CD4-positive, alpha-beta T cell treated with Interleukin-17A for 4 hours (primary cell): ENCODE measurements around the gene MAD1L1.
"Not testable (repeated sequence)": the region's sequence is repeated elsewhere in the genome, so short reads cannot be mapped to it uniquely, and the experiment has no call there.

Experiments
- DNase-seq: peaks from one replicate; pipeline ENCODE4 v3.0.0-alpha.2; 2020; ENCODE audit warnings: mixed read lengths

The MAD1L1 gene

DNA sequence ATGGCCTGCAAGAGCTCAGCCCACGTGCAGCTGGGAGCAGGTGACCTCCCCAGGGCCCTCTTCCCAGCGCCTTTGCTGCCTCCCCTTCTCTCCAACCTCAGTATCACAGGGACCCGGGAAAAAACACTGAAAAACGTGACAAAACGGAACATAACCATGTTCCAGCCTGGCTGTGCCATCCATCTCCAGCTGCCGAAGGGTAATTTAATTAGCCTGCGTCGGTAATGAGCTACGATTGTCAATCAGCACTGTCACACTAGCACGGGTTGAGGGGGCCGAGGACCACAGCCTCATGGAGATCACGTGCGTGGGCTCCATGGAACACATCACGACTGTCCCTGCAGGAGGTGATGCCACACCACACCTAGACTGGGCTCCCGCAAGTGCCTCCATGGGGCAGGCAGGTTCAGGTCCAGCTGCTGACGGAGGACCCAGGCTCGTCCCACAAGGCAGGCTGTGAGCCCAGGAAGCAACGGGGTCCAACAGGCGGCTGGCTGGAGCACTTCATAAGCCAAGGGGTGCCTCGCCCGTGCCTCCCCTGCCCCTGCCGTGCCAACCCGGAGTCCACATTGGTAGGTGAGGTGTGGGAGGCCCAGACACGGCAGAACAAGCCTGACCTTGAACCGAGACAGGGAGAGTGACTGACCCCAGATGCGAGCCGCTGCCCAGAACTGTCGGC is 363.2 kb downstream of the MAD1L1 start:
- DNase-seq = no peak

DNA sequence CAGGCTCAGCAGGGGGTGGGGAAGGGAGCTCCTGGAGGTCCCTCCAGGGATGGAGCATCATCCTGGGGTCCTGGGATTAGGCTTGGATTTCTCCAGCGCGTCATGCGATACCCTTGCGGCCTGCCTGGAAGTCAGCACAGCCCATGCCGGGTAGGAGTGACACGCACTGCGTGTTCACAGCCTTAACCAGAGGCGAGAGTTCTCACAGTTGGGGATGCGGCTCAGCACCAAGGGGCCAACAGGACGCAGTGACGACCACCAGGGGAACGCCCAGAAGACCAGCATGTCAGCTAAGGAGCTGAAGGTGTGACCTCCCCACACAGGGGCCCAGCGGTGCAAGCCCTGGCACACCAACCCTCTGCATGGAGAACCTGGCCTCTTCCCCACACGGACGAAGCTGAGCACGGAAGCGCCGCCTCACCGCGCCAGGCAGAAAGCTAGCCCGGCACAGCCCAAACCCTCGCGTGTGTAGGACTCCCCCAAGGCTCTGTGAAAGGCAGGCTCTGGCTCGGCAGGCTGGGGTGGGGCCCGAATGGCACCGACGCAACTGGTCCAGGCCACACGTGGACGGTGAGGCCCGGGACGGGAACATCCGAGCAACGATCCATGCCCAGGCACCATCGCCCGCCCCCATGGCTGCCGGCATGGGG is 364.1 kb downstream of the MAD1L1 start:
- no peak for DNase-seq

DNA sequence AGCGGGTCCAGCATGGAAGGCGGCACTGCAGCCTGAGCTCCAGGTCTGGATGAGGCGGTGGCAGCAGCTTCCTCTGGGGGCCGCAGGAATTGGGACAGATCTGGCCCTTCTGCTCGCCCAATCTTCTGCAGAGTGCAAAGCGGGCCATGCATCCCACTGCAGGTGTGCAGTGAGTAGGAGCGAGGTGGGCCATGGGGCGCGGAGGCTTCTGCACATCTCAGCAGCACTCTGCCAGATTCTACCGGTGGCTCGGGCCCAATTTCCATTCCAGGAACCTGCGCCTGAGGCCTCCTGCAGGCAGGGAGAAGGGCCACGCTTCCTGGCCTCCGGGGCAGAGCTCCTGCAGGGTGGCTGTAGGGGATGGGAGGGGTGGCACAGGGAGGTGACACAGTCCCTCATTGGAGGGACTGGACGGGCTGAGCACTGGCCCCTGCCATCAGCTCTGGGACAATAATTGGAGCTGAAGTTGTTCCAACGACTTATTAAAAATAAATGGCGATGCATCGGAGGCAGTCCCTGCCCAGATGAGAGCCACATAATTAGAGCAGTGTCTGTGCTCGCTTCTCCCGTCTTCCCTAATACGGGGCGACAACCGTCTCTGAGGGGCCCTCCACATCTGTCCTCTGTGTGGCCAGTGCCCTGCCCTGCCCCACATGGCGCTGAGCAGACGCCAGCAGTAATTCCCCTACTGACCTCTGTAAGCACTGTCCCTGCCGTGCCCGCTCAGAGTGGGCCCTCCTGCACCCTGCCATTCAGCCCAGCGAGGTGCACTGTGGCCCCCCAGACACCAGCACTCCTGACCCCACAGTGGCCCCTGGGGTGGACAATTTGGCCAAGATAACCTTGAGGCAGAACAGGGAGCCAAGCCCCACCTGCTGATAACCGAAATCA is 365.1 kb downstream of the MAD1L1 start:
- no peak for DNase-seq

DNA sequence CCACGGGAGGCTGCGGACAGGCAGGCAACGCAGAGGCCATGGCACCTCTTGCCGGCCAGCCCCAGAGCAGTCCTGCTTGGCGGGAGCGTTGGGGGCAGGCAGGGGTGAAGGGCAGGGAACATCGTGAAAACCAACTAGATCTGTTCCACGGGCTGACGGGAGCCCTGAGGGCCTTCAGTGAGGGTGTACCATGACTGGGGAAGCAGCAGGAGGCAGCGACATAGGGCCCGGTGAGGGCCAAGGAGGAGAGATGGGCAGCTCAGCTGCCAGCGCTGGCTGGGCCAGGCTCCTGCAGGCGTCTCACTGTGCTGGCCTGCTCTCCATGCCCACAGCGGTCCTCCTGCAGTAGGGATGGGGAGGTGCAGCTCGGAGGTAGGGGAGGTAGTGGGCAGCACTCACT is 366.1 kb downstream of the MAD1L1 start:
- DNase-seq = no peak

DNA sequence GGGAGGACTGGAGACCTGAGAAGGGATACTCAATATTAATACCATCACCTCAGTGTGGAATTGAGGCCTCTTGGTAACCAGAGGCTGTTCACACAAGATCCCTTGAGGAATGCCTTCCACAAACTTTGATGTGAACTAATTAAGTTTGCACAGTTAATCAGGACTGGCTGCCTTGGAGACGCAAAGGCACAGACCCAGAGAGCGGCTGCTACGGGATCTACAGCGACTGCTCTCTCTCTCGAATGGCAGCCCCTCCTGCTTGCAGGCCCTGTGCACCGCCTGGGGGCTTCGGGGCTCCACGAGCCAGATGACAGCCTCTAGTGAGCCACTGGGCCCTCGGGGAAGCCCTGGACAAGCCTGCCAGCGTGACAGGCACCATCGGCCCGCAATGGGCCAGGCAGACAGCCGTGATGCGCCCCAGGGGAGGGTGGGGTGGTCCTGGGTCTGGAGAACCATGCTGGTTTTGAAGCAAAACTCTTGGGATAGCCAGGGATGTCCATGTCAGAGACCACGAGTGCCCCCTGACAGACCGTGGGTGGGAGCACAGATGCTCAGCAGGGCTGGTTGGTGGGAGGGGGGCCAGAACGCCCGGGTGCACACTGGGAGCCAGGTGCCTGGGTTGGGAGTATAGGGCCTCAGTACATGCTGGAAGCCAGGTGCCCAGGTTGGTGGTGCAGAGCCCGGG is 367.0 kb downstream of the MAD1L1 start:
- no peak for DNase-seq

DNA sequence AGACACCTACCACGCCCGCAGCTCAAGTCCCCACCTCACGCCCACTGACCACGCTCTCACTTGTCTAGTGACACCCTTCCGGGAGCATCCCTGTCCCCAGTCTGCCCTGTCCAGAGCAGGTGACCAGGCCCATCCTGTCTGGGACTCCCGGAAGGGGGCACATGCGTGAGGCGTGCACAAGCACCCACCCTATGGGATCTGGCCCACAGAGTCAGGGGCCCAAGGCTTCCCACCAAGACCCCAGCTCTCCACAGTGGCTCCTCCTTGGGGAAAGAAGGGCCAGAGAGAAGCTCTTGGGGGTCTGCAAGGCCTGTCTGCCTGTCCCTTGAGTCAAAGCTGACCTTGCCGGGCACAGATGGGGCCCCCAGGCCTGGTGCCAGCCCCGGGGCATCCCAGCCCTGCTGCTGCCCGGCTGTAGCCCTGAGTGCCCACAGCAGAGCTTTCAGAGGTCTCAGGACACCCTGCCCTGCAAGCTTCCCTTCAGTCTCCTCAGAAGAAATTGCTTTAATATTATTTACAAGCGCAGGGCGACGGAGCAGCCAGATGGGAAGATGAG is 367.7 kb downstream of the MAD1L1 start:
- DNase-seq = no peak

DNA sequence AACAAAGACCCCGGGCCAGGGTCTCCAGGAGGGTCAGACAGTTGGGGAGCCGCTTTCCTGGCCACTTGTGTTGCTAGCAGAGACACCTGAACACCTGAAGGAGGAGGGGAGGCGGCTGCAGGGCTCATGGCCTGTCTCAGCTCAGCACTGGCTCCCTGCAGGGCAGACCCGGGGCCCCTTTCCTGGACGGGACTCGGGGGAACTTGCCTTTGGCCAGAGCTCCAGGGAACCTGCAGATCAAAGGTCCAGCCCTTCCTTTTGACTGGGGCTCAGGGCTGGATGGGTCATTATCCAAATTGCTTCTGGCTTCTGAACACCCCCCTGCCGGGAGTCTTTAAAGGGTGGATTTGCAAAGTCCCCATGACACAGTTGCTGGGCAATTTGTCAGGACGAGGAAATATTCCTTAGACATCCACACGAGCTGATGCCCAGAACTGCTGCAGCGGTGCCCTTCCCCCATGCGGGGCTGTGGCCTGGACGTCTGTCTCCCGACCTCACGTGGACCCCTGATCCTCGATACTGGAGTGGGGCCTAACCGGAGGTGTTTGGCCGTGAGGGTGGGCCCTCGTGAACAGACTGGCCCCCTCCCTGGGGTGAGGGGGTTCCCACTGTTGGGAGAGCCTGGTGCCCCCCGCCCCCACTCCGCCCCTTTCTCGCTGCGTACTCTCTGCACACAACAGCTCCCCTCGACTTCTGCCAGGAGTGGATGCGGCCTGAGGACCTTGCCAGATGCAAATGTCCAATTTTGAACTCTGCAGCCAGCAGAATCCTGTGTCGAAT is 368.4 kb downstream of the MAD1L1 start:
- DNase-seq = no peak

DNA sequence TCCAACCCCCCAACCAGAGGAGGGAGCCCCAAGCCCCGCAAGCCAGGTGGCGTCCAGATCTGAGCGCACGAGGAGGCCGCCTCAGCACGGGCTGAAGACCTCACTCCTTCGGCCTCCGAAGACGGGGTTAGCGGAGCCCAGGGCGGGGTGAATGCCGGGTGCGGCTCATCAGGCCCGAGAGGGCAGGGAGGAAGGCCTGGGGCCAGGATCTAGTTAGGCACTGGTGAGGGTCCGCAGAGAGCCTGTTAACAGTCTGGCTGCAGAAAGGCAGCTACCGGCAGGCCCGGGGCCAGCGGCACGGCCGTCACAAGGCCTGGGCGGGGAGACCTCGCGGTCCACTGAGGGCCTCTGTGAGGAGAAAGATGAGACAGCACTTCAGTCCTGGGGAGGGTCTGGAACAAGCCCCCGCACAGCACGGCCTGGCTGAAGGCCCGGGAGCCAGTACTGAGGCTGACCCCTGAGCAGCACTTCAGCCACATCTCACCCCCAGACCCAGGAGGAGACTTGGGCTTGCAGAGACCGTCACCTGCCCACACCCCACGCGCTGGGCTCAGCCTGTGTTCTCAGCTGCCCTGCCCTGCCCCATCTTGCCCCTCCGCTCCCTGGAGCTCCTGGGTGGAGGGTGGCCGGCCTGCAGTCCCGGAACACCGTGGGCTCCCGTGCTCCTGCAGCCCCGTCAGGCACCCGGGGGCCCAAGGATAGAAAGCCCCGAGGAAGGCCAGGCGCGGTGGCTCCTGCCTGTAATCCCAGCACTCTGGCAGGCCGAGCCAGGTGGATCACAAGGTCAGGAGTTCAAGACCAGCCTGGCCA is 369.4 kb downstream of the MAD1L1 start:
- no peak for DNase-seq

DNA sequence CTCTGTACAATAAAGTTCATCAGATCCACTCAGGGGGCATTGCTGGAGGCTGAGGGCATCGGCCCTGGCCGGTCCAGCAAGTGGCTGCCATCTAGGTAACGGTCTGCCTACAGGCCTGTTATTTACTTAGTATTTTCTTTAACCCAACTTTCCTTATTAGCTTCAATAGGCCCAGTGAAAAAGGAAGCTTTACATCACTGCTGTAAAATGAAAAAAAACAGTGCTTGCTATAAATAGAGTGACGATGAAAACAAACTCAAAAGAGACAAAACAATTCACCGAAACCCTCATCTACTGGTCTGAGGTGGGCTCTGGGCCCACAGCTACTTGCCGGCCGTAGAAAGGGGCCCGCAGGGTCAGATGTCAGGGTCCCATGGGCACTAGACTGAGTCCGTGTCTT is 370.2 kb downstream of the MAD1L1 start:
- DNase-seq = no peak

DNA sequence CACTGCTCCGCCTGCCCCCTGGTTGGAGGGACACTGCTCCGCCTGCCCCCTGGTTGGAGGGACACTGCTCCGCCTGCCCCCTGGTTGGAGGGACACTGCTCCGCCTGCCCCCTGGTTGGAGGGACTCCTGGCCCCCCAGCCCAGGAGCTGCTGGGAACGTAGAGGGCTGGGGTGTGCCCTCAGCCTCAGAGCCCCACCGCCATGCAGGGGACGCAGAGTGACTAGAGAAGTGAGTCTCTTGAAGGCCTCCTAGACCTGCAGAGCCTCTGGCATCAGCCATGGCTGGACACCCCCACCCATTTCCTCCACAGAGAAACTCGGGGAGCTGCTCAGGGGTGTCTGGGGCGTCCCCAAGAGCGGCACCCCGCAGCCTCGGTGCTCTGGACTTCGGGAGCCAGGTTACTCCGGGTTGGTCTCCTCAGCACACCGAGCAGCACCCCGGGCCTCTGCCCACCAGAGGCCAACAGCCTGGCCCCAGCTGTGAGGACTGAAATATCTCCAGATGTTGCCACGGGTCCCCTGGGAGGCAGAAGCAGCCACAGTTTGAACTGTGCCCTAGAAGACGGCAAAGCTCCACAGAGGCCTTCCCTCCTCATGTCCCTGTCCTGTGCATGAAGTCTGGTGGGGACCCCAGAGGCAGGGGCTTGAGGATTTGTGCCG is 370.8 kb downstream of the MAD1L1 start:
- DNase-seq = no peak

DNA sequence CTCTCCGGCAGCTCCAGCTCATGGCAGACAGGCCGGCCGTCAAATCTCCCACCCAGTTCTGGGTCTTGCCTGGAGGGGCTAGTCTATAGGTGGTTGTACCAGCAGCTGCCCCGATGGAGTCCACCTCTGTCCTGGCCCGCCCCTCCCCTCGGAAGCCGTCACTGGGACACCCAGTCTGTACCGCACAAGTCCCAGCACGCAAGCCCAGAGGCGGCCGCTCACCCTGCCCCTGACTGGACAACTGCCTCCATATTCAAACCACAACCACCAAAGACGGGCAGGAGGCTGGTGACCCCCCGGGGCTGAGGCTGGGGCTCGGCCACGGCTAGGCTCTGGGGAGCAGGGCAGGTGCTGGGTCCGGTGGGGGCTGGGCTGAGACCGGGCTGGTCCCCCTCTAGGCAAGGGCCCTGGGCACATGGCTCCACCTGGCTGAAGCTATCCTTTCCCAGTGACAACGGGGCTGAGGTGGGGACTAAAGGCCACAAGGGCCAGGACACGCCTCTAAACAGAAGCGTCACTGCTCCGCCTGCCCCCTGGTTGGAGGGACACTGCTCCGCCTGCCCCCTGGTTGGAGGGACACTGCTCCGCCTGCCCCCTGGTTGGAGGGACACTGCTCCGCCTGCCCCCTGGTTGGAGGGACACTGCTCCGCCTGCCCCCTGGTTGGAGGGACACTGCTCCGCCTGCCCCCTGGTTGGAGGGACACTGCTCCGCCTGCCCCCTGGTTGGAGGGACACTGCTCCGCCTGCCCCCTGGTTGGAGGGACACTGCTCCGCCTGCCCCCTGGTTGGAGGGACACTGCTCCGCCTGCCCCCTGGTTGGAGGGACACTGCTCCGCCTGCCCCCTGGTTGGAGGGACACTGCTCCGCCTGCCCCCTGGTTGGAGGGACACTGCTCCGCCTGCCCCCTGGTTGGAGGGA is 371.6 kb downstream of the MAD1L1 start:
- not testable (repeated sequence) for DNase-seq

DNA sequence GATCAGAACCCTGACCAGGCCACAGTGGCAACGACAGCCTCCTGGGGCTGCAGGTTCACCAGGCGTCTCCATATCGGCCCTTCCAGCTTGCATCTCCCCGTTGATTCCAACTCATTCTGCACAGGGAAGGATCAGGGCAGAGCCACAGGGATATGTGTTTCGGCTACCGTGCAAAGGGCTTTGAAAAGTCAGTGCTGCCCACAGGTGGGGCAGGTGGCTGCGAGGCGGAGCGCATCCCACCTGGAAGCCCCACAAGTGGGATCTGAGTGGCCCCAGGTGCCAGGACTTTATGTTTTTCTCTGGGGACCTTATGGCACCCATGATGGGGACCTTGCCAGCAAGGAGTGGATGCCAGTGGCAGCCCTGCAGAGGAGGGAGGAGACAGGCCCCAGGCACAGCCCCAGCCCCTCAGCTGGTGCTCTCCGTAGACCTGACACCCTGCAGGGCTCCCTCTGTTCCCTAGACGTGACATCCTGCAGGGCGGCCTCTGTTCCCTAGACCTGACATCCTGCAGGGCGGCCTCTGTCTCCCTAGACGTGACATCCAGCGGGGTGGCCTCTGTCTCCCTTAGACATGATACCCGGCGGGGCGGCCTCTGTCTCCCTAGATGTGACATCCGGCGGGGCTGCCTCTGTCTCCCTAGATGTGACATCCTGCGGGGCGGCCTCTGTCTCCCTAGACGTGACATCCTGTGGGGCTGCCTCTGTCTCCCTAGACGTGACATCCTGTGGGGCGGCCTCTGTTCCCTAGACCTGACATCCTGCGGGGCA is 373.3 kb downstream of the MAD1L1 start:
- DNase-seq = no peak

DNA sequence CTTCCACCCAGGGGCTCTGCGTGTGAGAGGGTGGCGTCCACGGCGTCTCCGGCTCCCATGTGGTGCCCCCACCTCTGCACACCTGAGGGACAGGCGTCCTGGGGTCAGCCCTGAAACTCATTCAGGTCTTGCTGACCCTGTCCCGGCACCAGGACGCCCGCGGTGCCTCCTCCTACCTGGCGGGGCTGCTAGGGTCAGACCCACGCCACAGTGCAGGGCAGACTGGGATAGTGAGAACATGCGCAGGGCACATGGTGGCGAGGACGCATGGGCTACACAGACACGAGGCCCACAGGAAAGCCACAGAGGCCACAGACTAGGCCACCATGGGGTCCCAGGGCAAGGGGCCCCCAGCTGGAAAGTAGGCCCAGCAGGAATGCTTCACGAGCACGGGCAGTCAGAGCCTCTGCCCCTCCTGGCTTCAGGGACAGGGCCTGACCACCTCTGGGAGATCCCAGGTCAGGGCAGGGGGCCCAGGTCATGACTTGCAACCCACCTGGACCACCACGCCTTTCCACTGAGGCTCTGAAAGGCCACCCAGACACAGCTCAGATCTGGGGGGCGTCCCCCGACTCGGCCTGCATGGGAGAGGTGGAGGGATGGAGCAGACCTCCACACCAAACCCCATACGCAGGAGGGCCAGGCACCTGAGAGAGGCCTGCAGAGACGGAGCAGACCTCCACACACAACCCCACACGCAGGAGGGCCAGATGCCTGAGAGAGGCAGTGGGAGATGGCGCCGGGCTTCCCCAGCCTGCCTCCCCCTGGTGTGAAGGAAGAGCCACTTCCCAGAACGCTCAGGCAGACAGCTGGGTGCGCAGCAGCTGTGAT is 374.1 kb downstream of the MAD1L1 start:
- DNase-seq = no peak

DNA sequence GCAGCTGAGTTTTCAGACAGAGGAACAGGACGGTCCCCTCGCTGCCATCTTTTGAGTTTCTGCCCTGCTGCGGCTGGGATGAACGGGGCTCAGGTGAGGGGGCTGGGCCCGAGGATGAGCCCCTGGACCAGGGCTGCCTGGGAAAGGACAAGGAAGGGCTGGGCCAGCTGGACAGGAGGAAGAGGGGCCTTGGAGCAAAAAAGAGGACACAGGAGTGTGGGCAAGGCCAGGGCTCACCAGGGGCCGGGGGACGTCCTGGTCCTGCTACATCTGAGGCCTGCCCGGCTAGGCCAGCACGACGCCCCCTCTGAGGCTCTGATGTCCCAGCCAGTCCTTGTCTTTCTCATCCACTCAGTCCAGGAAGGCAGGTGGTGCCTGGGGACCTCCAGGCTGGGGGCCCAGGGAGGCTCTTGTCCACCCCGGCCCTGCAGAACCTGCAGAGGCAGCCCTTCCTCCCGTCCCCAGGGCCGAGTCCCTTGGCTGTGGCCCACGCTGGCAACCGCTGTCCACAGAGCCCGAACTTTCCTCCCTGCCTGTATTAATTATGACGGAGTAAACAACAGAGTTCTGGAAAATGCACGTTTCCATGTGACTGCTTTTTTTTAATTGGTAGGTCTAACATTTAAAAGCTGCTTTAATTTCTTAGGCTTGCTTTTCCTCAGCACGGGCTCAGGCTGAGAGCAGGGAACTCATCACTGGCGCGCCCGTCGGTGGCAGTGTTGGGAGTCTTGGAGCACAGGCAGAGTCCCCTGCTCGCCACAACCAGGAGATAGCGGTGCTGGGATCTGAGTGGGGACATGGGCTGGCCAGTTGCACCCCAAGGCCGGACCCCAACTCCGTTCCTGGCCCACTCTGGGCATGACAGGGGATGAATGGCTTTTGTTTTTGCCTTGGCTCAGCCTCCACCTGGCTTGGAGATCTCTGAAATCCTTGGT is 375.0 kb downstream of the MAD1L1 start:
- DNase-seq = no peak

DNA sequence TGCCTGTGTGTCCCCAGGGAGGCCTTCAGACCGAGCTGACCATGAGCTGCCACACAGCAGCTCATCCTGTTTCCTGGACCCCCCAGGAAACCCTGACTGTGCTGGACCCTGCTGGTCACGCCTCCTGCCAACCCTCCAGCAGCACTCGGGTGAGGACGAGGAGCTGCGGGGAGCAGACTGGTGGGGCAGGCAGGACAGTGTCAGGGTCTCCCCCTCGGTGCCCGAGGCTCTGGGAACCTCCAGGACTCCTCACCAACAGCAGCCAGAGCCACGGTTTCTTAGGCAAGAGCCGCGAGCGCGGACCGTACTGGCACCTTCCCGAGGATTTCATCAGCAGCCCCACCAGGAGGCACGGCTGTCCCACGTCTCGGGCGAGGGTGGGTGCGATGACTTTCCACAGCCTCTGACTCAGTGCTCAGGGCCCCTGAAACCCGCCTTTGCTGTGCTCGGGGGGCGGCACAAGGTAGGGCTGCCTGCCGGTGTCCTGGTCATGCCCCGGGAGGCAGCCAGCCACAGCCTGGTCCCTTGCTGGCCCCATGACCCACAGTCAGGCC is 375.8 kb downstream of the MAD1L1 start:
- peak; percentile 1 for DNase-seq
